GM18873 (cell line): ENCODE results near the gene MYO1F.
"Not testable (repeated sequence)": the region's sequence is repeated elsewhere in the genome, so short reads cannot be mapped to it uniquely, and the experiment has no call there.

Source experiments
- ATAC-seq: cut with Tn5 transposase; IDR thresholded peaks from one replicate; pipeline ENCODE4 v1.9.1; 2021; ENCODE audit warnings: mild to moderate bottlenecking, moderate library complexity, moderate number of reproducible peaks; ENCODE audit not compliant: unreplicated experiment, low FRiP score

MYO1F gene

GRCh38 chr19:8600816-8601215 is 23.6 kb upstream of the MYO1F start:
- no peak for ATAC-seq

GRCh38 chr19:8600064-8600463 is 22.8 kb upstream of the MYO1F start:
- ATAC-seq = no peak

- ATAC-seq = no peak
Observed at GRCh38 chr19:8596168-8596567, 18.9 kb upstream of the MYO1F start.

GRCh38 chr19:8595651-8596050 is 18.4 kb upstream of the MYO1F start:
- no peak for ATAC-seq

GRCh38 chr19:8593931-8594330 is 16.7 kb upstream of the MYO1F start:
- ATAC-seq = no peak

- no peak for ATAC-seq
Observed at GRCh38 chr19:8592231-8593009, 15.2 kb upstream of the MYO1F start.

- no peak for ATAC-seq
Observed at GRCh38 chr19:8589177-8589714, 12.0 kb upstream of the MYO1F start.

- no peak for ATAC-seq
Observed at GRCh38 chr19:8585894-8586750, 8.9 kb upstream of the MYO1F start.

- ATAC-seq = no peak
Observed at GRCh38 chr19:8584965-8585893, 8.0 kb upstream of the MYO1F start.

- no peak for ATAC-seq
Observed at GRCh38 chr19:8580710-8581281, 3.6 kb upstream of the MYO1F start.

GRCh38 chr19:8578642-8579265 is 1.5 kb upstream of the MYO1F start:
- no peak for ATAC-seq

GRCh38 chr19:8577741-8578140 is 499 bp upstream of the MYO1F start:
- no peak for ATAC-seq

- no peak for ATAC-seq
Observed at GRCh38 chr19:8576273-8576993, 809 bp downstream of the MYO1F start.

- ATAC-seq = no peak
Observed at GRCh38 chr19:8575467-8575997, 1.7 kb downstream of the MYO1F start.

- not testable (repeated sequence) for ATAC-seq
Observed at GRCh38 chr19:8574619-8574922, 2.7 kb downstream of the MYO1F start.

- ATAC-seq = no peak
Observed at GRCh38 chr19:8573316-8573715, 3.9 kb downstream of the MYO1F start.

GRCh38 chr19:8571006-8571411 is 6.2 kb downstream of the MYO1F start:
- ATAC-seq = no peak

- peak; percentile 49 for ATAC-seq
Observed at GRCh38 chr19:8569066-8569771, 8.0 kb downstream of the MYO1F start.
